Measurements from ENCODE around the gene SLC24A3. TPM values are rescaled to one million over a fixed set of nuclear protein-coding genes. Genes with fewer than 3 reads are reported as not detected.

The SLC24A3 gene
- total and polyA plus RNA-seq, 2 of the 13 experiments (the other 11 are each of a cell fraction or from before 2014, with no cell fraction given) = not detected

DNA sequence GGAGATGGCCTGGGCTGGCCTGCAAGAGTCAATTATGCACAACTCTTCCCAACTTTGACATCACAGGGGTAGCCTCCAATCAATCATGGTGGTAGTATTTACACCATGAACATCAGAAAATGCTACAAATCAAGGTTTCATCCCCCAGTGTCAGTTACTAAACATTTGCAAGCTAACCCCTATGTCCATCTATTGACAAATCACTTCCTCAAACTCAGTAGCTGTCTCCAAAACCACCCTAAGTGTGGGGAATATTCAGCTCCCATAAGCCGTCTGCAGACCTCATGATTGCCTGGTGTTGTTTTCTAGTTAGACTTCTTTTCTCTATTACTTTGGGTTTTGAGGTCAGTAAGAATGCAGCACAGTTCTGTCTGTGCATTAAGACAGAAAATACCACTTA is 344.8 kb downstream of the SLC24A3 start:
- H3K4me2 ChIP-seq (ENCODE audit: low read depth, low read length) = no peak overlapping the region
- in situ Hi-C loops (cut with HindIII; ENCODE audit: extremely low pct_ligation_motif_present, low pct_unique_long_range_greater_than_20kb) = no loop called here
- H4K20me1 ChIP-seq (ENCODE audit: insufficient read depth, low read length) = no peaks in the 10 kb centered on the region
- 30% methylated on average over 1 of the region's 1 CpG for WGBS (ENCODE audit: low lambda C conversion rate)
- no peak overlapping the region for H3K4me3 ChIP-seq (replicated peaks in 1 of 3; ENCODE audit: insufficient read depth in 1 of 3, low read depth in 2 of 3, low read length in 3 of 3)
- H3K9me3 ChIP-seq (ENCODE audit: low read length) = no peaks in the 10 kb centered on the region
- POLR2A ChIA-PET = no interaction called here
- H3K27me3 ChIP-seq (ENCODE audit: control insufficient read depth in 1 of 2, insufficient read depth in 2 of 2, low read length in 2 of 2) = peaks cover 0 to 4% of the 10 kb centered on the region in 2 experiments; a peak in 1 of 5 replicates
- H3K4me1 ChIP-seq (ENCODE audit: insufficient read depth, low read length) = no peaks in the 10 kb centered on the region
- no peak overlapping the region for H3K9ac ChIP-seq (ENCODE audit: insufficient read depth, low read depth, low read length)
- H3K27ac ChIP-seq (ENCODE audit: extremely low read length, insufficient read depth, low read length) = no peak overlapping the region
- no peaks in the 10 kb centered on the region for H3K79me2 ChIP-seq (ENCODE audit: insufficient read depth, low read length)
- CTCF ChIA-PET (ENCODE audit: low intra/inter-chr PET ratio, low total read pairs) = no interaction called here
- no peak for ATAC-seq
- BruUV-seq (replicated peaks) = no TSS peak
- TF ChIP-seq, protein P1, sequence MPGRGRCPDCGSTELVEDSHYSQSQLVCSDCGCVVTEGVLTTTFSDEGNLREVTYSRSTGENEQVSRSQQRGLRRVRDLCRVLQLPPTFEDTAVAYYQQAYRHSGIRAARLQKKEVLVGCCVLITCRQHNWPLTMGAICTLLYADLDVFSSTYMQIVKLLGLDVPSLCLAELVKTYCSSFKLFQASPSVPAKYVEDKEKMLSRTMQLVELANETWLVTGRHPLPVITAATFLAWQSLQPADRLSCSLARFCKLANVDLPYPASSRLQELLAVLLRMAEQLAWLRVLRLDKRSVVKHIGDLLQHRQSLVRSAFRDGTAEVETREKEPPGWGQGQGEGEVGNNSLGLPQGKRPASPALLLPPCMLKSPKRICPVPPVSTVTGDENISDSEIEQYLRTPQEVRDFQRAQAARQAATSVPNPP (CRISPR knock-in tag; IDR thresholded peaks at IDR 0.05) = no peak
- TF ChIP-seq ZNF7 (CRISPR knock-in tag; IDR thresholded peaks at IDR 0.05) = no peak
- no peak for TF ChIP-seq ZNF510 (CRISPR knock-in tag; IDR thresholded peaks at IDR 0.05; ENCODE audit: low read depth)
- TF ChIP-seq FOXA1 (IDR thresholded peaks at IDR 0.05) = no peak
- TF ChIP-seq FOXA1 (CRISPR knock-in tag; IDR thresholded peaks at IDR 0.05) = no peak
- TF ChIP-seq NR2C2 (CRISPR knock-in tag; IDR thresholded peaks at IDR 0.05; ENCODE audit: borderline replicate concordance) = no peak
- no peak for TF ChIP-seq HNF4G (IDR thresholded peaks at IDR 0.05; ENCODE audit: borderline replicate concordance, low read depth, low read length)
- TF ChIP-seq HNF4G (CRISPR knock-in tag; IDR thresholded peaks at IDR 0.05; ENCODE audit: borderline replicate concordance, low read depth) = no peak
- TF ChIP-seq ZNF160 (CRISPR knock-in tag; IDR thresholded peaks at IDR 0.05) = no peak
- no peak for TF ChIP-seq HIC2 (CRISPR knock-in tag; IDR thresholded peaks at IDR 0.05; ENCODE audit: low read depth)
- no peak for TF ChIP-seq ZFP36L2 (CRISPR knock-in tag; IDR thresholded peaks at IDR 0.05)
- no peak for TF ChIP-seq MED13 (CRISPR knock-in tag; IDR thresholded peaks at IDR 0.05)
- TF ChIP-seq TBX2 (CRISPR knock-in tag; IDR thresholded peaks at IDR 0.05; ENCODE audit: borderline replicate concordance) = no peak
- TF ChIP-seq, protein P2, sequence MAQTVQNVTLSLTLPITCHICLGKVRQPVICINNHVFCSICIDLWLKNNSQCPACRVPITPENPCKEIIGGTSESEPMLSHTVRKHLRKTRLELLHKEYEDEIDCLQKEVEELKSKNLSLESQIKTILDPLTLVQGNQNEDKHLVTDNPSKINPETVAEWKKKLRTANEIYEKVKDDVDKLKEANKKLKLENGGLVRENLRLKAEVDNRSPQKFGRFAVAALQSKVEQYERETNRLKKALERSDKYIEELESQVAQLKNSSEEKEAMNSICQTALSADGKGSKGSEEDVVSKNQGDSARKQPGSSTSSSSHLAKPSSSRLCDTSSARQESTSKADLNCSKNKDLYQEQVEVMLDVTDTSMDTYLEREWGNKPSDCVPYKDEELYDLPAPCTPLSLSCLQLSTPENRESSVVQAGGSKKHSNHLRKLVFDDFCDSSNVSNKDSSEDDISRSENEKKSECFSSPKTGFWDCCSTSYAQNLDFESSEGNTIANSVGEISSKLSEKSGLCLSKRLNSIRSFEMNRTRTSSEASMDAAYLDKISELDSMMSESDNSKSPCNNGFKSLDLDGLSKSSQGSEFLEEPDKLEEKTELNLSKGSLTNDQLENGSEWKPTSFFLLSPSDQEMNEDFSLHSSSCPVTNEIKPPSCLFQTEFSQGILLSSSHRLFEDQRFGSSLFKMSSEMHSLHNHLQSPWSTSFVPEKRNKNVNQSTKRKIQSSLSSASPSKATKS (CRISPR knock-in tag; IDR thresholded peaks at IDR 0.05) = no peak
- TF ChIP-seq, protein P3, sequence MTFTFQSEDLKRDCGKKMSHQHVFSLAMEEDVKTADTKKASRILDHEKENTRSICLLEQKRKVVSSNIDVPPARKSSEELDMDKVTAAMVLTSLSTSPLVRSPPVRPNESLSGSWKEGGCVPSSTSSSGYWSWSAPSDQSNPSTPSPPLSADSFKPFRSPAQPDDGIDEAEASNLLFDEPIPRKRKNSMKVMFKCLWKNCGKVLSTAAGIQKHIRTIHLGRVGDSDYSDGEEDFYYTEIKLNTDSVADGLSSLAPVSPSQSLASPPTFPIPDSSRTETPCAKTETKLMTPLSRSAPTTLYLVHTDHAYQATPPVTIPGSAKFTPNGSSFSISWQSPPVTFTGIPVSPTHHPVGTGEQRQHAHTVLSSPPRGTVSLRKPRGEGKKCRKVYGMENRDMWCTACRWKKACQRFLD (CRISPR knock-in tag; IDR thresholded peaks at IDR 0.05; ENCODE audit: borderline replicate concordance) = no peak
- TF ChIP-seq, protein P4, sequence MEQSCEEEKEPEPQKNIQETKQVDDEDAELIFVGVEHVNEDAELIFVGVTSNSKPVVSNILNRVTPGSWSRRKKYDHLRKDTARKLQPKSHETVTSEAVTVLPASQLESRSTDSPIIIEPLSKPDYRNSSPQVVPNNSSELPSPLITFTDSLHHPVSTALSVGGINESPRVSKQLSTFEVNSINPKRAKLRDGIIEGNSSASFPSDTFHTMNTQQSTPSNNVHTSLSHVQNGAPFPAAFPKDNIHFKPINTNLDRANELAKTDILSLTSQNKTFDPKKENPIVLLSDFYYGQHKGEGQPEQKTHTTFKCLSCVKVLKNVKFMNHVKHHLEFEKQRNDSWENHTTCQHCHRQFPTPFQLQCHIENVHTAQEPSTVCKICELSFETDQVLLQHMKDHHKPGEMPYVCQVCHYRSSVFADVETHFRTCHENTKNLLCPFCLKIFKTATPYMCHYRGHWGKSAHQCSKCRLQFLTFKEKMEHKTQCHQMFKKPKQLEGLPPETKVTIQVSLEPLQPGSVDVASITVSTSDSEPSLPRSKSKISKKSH (CRISPR knock-in tag; IDR thresholded peaks at IDR 0.05; ENCODE audit: borderline replicate concordance) = no peak
- intact Hi-C loops (cut with micrococcal nuclease; ENCODE audit: unreplicated experiment) = no loop called here
- no peaks in the 10 kb centered on the region for H3K36me3 ChIP-seq (replicated peaks in 1 of 2; ENCODE audit: control insufficient read depth in 1 of 2, insufficient read depth in 2 of 2, low read length in 2 of 2)
- FAIRE-seq = no peak
- H2AFZ ChIP-seq (ENCODE audit: low read length) = no peak overlapping the region
- DNase-seq (ENCODE audit: low spot score) = no peak
